HG03039 (cell line): ENCODE results near the gene LDLRAD1.
"Not testable (repeated sequence)": the region's sequence is repeated elsewhere in the genome, so short reads cannot be mapped to it uniquely, and the experiment has no call there.

Experiments used
- ATAC-seq: cut with Tn5 transposase; IDR thresholded peaks from one replicate; pipeline ENCODE4 v1.9.1; 2021; ENCODE audit warnings: mild to moderate bottlenecking, moderate library complexity; ENCODE audit not compliant: unreplicated experiment

Gene LDLRAD1

GRCh38 chr1:53995683-53996082, 22.3 kb downstream of the LDLRAD1 start:
- ATAC-seq, result no peak

- ATAC-seq, result not testable (repeated sequence)
Measured at GRCh38 chr1:53994516-53994915, 23.5 kb downstream of the LDLRAD1 start.

- ATAC-seq, result no peak
Measured at GRCh38 chr1:53992085-53992874, 25.7 kb downstream of the LDLRAD1 start.

- ATAC-seq, result no peak
Measured at GRCh38 chr1:53987880-53988279, 30.1 kb downstream of the LDLRAD1 start.

GRCh38 chr1:53986458-53986857, 31.5 kb downstream of the LDLRAD1 start:
- no peak for ATAC-seq

GRCh38 chr1:53984726-53985125, 33.3 kb downstream of the LDLRAD1 start:
- ATAC-seq, result no peak

GRCh38 chr1:53982763-53983104, 35.3 kb downstream of the LDLRAD1 start:
- ATAC-seq, result no peak

- ATAC-seq, result no peak
Measured at GRCh38 chr1:53982034-53982762, 35.8 kb downstream of the LDLRAD1 start.

GRCh38 chr1:53981220-53981619, 36.8 kb downstream of the LDLRAD1 start:
- ATAC-seq, result no peak

GRCh38 chr1:53979712-53980450, 38.1 kb downstream of the LDLRAD1 start:
- no peak for ATAC-seq

GRCh38 chr1:53975861-53976260, 42.1 kb downstream of the LDLRAD1 start:
- ATAC-seq, result no peak

GRCh38 chr1:53971718-53972117, 46.3 kb downstream of the LDLRAD1 start:
- no peak for ATAC-seq

GRCh38 chr1:53969323-53969722, 48.7 kb downstream of the LDLRAD1 start:
- not testable (repeated sequence) for ATAC-seq

- no peak for ATAC-seq
Measured at GRCh38 chr1:53968125-53968513, 49.9 kb downstream of the LDLRAD1 start.

GRCh38 chr1:53967409-53968124, 50.4 kb downstream of the LDLRAD1 start:
- no peak for ATAC-seq

GRCh38 chr1:53966794-53967193, 51.2 kb downstream of the LDLRAD1 start:
- no peak for ATAC-seq

- no peak for ATAC-seq
Measured at GRCh38 chr1:53964109-53964508, 53.9 kb downstream of the LDLRAD1 start.

GRCh38 chr1:53963460-53963859, 54.5 kb downstream of the LDLRAD1 start:
- ATAC-seq, result no peak

GRCh38 chr1:53962395-53962794, 55.6 kb downstream of the LDLRAD1 start:
- ATAC-seq, result no peak

GRCh38 chr1:53959664-53960250, 58.2 kb downstream of the LDLRAD1 start:
- no peak for ATAC-seq
